Common myeloid progenitor, CD34-positive (primary cell): Measurements from ENCODE around the gene MATN1.

Experiments
- CTCF ChIA-PET: fragments of 350-600 bp; sonication (Branson Sonifier 250); formaldehyde crosslinking; loops from one replicate; lab custom pipeline; 2021; ENCODE audit warnings: antibody characterized with exemption; lab: Charles Lee
- POLR2A ChIA-PET: fragments of 350-600 bp; sonication (Branson Sonifier 250); formaldehyde crosslinking; loops from one replicate; lab custom pipeline; 2021; ENCODE audit warnings: antibody characterized with exemption; lab: Charles Lee
- DNase-seq, 3 donors: peaks; one replicate each; pipeline versions ENCODE4 v3.0.0 to v3.0.0-alpha.2; 2013
- H3K27ac ChIP-seq, 2 experiments: 1 replicate in 1 of 2; 2 replicates in 1 of 2; pipeline ENCODE4 v1.7.0; 2013; ENCODE audit warnings: inconsistent platforms in 2 of 2, low read length in 2 of 2, mild to moderate bottlenecking in 2 of 2, low read depth in 1 of 2, moderate library complexity in 1 of 2; ENCODE audit not compliant: severe bottlenecking in 2 of 2, insufficient read depth in 1 of 2, poor library complexity in 1 of 2
- H3K27me3 ChIP-seq, 5 experiments: replicated peaks in 2 of 5; 1 replicate in 3 of 5; 2 replicates in 2 of 5; pipeline versions ENCODE4 v1.6.1 to v1.7.0; 2013; ENCODE audit warnings: low read length in 4 of 5, mild to moderate bottlenecking in 2 of 5, moderate library complexity in 2 of 5, inconsistent platforms in 1 of 5; ENCODE audit not compliant: insufficient read depth in 5 of 5, control insufficient read depth in 4 of 5
- H3K36me3 ChIP-seq, 4 experiments: 1 replicate in 2 of 4; 2 replicates in 2 of 4; pipeline versions ENCODE4 v1.6.1 to v1.7.0; 2013; ENCODE audit warnings: low read length in 3 of 4, control low read depth in 1 of 4, mild to moderate bottlenecking in 1 of 4; ENCODE audit not compliant: control insufficient read depth in 4 of 4, insufficient read depth in 4 of 4
- H3K4me1 ChIP-seq, 4 experiments: 1 replicate in 3 of 4; 2 replicates in 1 of 4; pipeline versions ENCODE4 v1.6.1 to v1.7.1; 2013; ENCODE audit warnings: low read length in 3 of 4, mild to moderate bottlenecking in 3 of 4, control low read depth in 1 of 4, inconsistent platforms in 1 of 4, moderate library complexity in 1 of 4; ENCODE audit not compliant: control insufficient read depth in 4 of 4, insufficient read depth in 4 of 4; ENCODE audit errors: control extremely low read depth in 1 of 4
- H3K4me3 ChIP-seq, 7 experiments: 1 replicate in 4 of 7; 2 replicates in 3 of 7; pipeline versions ENCODE4 v1.5.1 to v1.7.0; 2013; ENCODE audit warnings: mild to moderate bottlenecking in 7 of 7, low read length in 6 of 7, moderate library complexity in 6 of 7, inconsistent platforms in 2 of 7, low read depth in 2 of 7, control low read depth in 1 of 7; ENCODE audit not compliant: insufficient read depth in 4 of 7, control insufficient read depth in 1 of 7; ENCODE audit errors: extremely low read depth in 1 of 7
- H3K9me3 ChIP-seq, 5 experiments: 1 replicate in 4 of 5; 2 replicates in 1 of 5; pipeline versions ENCODE4 v1.6.1 to v1.7.1; 2013; ENCODE audit warnings: low read length in 4 of 5, mild to moderate bottlenecking in 2 of 5, inconsistent platforms in 1 of 5, low read depth in 1 of 5, moderate library complexity in 1 of 5; ENCODE audit not compliant: control insufficient read depth in 4 of 5, insufficient read depth in 2 of 5; ENCODE audit errors: control extremely low read depth in 1 of 5
- WGBS: methylation state at CpG from one replicate; pipeline ENCODE4 v1.1.5; 2013; ENCODE audit not compliant: insufficient coverage; 5-methylcytosine and 5-hydroxymethylcytosine counted together

The MATN1 gene

DNA sequence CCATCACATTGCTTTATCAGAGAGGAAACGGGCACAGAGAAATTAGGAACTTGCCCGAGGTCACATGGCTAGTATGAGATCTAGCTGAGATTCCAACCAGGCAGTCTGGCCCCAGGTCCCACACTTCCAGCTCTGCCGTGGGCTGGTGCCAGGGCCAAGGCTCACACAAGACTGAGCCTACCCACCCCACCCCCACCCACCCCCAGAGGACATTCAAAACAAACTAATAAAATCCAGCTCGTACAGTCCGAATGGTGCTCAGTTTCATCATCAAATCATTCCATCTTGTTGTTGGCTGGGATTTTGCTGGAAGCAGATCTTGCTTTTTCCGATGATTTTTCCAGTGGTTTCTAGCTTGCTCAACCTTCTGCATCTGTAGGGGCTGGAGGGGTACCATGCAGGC lies 27.9 kb downstream of the MATN1 start:
- H3K27ac ChIP-seq: no peak overlapping the region
- ChIA-PET POLR2A (no interaction called here), CTCF (interaction anchor here (0.8 kb wide), 1 partner anchor 12 kb away, joined by 4 read pairs; no protein-coding TSS in a partner anchor)
- peaks cover 0 to 13% (median 2%) of the 10 kb centered on the region in 5 experiments for H3K27me3 ChIP-seq
- WGBS: 100% methylated on average over 1 of the region's 6 CpGs
- no peaks in the 10 kb centered on the region for H3K36me3 ChIP-seq
- H3K4me1 ChIP-seq: peaks cover 0 to 2% (median 0%) of the 10 kb centered on the region in 4 experiments
- no peak for DNase-seq
- H3K9me3 ChIP-seq: no peaks in the 10 kb centered on the region
- no peak overlapping the region for H3K4me3 ChIP-seq

GRCh38 chr1:30694280-30695175 lies 28.9 kb downstream of the MATN1 start:
- 80% methylated on average over 5 of the region's 8 CpGs for WGBS
- ChIA-PET CTCF (no interaction called here), POLR2A (no interaction called here)
- Histone ChIP-seq H3K4me1 (peaks cover 0 to 2% (median 0%) of the 10 kb centered on the region in 4 experiments), H3K9me3 (no peaks in the 10 kb centered on the region), H3K27ac (no peak overlapping the region), H3K4me3 (no peak overlapping the region), H3K27me3 (peaks cover 0 to 17% (median 2%) of the 10 kb centered on the region in 5 experiments), H3K36me3 (no peaks in the 10 kb centered on the region)
- DNase-seq: no peak

DNA sequence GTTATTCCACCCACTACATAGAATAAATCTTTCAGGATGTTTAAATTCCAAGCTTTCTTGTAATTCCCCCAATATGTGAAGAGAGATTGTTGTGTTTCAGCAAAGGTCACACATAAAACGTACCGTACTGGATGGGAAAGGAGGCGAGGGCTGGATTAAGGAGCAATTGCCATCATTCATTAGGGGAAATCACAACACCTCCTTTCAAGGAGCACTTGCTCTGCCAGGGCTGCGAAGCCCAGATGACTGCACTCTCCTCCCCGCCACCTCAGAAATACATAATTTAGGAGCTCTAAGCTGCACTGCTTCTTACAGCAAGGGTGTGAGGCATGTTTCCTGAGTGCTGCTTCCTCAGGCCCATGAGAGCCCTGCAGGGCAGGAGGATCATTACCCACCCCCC lies 29.6 kb downstream of the MATN1 start:
- CTCF ChIA-PET: interaction anchor here (1.2 kb wide), 1 partner anchor 1458 kb away, joined by 4 read pairs; the partner anchor contains the start of gene PTPRU
- Histone ChIP-seq H3K27me3 (peaks cover 0 to 23% (median 2%) of the 10 kb centered on the region in 5 experiments), H3K36me3 (no peaks in the 10 kb centered on the region)

DNA sequence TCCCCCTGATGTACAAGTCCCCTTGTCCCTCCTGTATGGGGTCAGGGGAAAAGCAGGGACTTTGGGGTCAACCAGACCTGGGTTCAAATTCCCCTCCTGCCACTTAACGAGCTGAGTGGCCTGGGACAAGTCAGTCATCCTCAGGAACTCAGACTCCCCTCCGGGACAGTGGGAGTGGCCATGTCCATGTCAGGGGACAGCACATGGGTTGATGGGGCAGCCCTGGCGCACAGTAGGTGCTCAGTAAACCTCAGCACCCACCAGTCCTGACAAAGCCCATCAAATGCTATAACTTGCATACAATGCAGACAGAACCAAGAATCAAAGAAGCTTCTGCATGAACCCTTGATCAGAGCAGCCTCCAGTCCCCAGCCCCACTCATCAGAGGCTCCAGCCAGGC lies 30.0 kb downstream of the MATN1 start:
- Histone ChIP-seq H3K4me3 (no peak overlapping the region), H3K27ac (no peak overlapping the region), H3K27me3 (peaks cover 0 to 24% (median 3%) of the 10 kb centered on the region in 5 experiments), H3K36me3 (no peaks in the 10 kb centered on the region), H3K9me3 (no peaks in the 10 kb centered on the region), H3K4me1 (peaks cover 0 to 2% (median 0%) of the 10 kb centered on the region in 4 experiments)
- POLR2A ChIA-PET: no interaction called here
- WGBS: 93% methylated on average over 3 of the region's 3 CpGs
- DNase-seq: no peak
- CTCF ChIA-PET: interaction anchor here (1.2 kb wide), 1 partner anchor 1457 kb away, joined by 4 read pairs; the partner anchor contains the start of gene PTPRU

More for the DNA sequence above, 29.6 kb downstream of the MATN1 start:
- H3K4me1 ChIP-seq: peaks cover 0 to 2% (median 0%) of the 10 kb centered on the region in 4 experiments
- no peak for DNase-seq
- POLR2A ChIA-PET: no interaction called here
- no peak overlapping the region for H3K27ac ChIP-seq
- WGBS: 82% methylated on average over 5 of the region's 5 CpGs
- H3K4me3 ChIP-seq: no peak overlapping the region
- H3K9me3 ChIP-seq: no peaks in the 10 kb centered on the region

- CTCF ChIA-PET: interaction anchor here (1.2 kb wide), 1 partner anchor 1457 kb away, joined by 4 read pairs; the partner anchor contains the start of gene PTPRU
- Histone ChIP-seq H3K36me3 (no peaks in the 10 kb centered on the region), H3K27ac (no peak overlapping the region), H3K4me3 (no peak overlapping the region), H3K27me3 (peaks cover 0 to 29% (median 4%) of the 10 kb centered on the region in 5 experiments), H3K4me1 (peaks cover 0 to 2% (median 0%) of the 10 kb centered on the region in 4 experiments), H3K9me3 (no peaks in the 10 kb centered on the region)
- POLR2A ChIA-PET: no interaction called here
- WGBS: 84% methylated on average over 7 of the region's 7 CpGs
- DNase-seq: no peak
Measured at GRCh38 chr1:30692948-30693301, 30.5 kb downstream of the MATN1 start.

GRCh38 chr1:30692201-30692947 lies 31.0 kb downstream of the MATN1 start:
- WGBS: 78% methylated on average over 4 of the region's 7 CpGs
- Histone ChIP-seq H3K4me3 (no peak overlapping the region), H3K27ac (no peak overlapping the region), H3K4me1 (peaks cover 0 to 2% (median 0%) of the 10 kb centered on the region in 4 experiments), H3K9me3 (no peaks in the 10 kb centered on the region), H3K36me3 (no peaks in the 10 kb centered on the region), H3K27me3 (peaks cover 0 to 34% (median 5%) of the 10 kb centered on the region in 5 experiments)
- no peak for DNase-seq
- CTCF ChIA-PET: interaction anchor here (1.2 kb wide), 1 partner anchor 1456 kb away, joined by 4 read pairs; the partner anchor contains the start of gene PTPRU
- POLR2A ChIA-PET: no interaction called here
